GM12875 (cell line): Measurements from ENCODE around the gene ARL5B.
"Not testable (repeated sequence)": the region's sequence is repeated elsewhere in the genome, so short reads cannot be mapped to it uniquely, and the experiment has no call there.

ENCODE experiments used
- H3K4me3 ChIP-seq: one replicate; pipeline ENCODE4 v1.5.1; 2011; ENCODE audit warnings: low read depth, low read length, control low read depth
- CTCF ChIP-seq: IDR thresholded peaks from 2 replicates; pipeline ENCODE4 v1.5.1; 2011; ENCODE audit warnings: low read depth, mild to moderate bottlenecking, control low read depth, inconsistent platforms, low read length, moderate library complexity, borderline replicate concordance; ENCODE audit not compliant: insufficient read depth

The ARL5B gene

GRCh38 chr10:18625886-18626285, 33.3 kb upstream of the ARL5B start:
- no peak for TF ChIP-seq CTCF
- no peak overlapping the region for H3K4me3 ChIP-seq

GRCh38 chr10:18627452-18628018, 31.7 kb upstream of the ARL5B start:
- H3K4me3 ChIP-seq, result peak overlapping the region; percentile 52

GRCh38 chr10:18632500-18632899, 26.7 kb upstream of the ARL5B start:
- not testable (repeated sequence) for H3K4me3 ChIP-seq

- no peak for TF ChIP-seq CTCF
- no peak overlapping the region for H3K4me3 ChIP-seq
Observed at GRCh38 chr10:18635995-18636394, 23.2 kb upstream of the ARL5B start.

GRCh38 chr10:18637400-18637799, 21.8 kb upstream of the ARL5B start:
- not testable (repeated sequence) for H3K4me3 ChIP-seq

- not testable (repeated sequence) for H3K4me3 ChIP-seq
Observed at GRCh38 chr10:18639719-18640118, 19.5 kb upstream of the ARL5B start.

GRCh38 chr10:18647151-18647550, 12.1 kb upstream of the ARL5B start:
- TF ChIP-seq CTCF, result no peak
- no peak overlapping the region for H3K4me3 ChIP-seq

- TF ChIP-seq CTCF, result no peak
- no peak overlapping the region for H3K4me3 ChIP-seq
Observed at GRCh38 chr10:18647945-18648344, 11.3 kb upstream of the ARL5B start.

- H3K4me3 ChIP-seq, result peak overlapping the region; percentile 15
- no peak for TF ChIP-seq CTCF
Observed at GRCh38 chr10:18649364-18649959, 9.8 kb upstream of the ARL5B start.
